Measurements from ENCODE around the gene SAMMSON.

SAMMSON gene

GRCh38 chr3:70020906-70021660 lies 21.6 kb downstream of the SAMMSON start:
- DNase-seq, result no peak

GRCh38 chr3:70028361-70028760 lies 28.8 kb downstream of the SAMMSON start:
- DNase-seq, result no peak

GRCh38 chr3:70038693-70039092 lies 39.2 kb downstream of the SAMMSON start:
- no peak for DNase-seq

GRCh38 chr3:70040386-70040785 lies 40.9 kb downstream of the SAMMSON start:
- DNase-seq, result no peak

GRCh38 chr3:70042641-70043040 lies 43.1 kb downstream of the SAMMSON start:
- DNase-seq, result no peak

- no peak for DNase-seq
These were observed 50.2 kb downstream of the SAMMSON start for GRCh38 chr3:70049761-70050160.

- no peak for DNase-seq
These were observed 53.8 kb downstream of the SAMMSON start for GRCh38 chr3:70053293-70053692.

- no peak for DNase-seq
These were observed 56.5 kb downstream of the SAMMSON start for GRCh38 chr3:70056081-70056480.

GRCh38 chr3:70057426-70057825 lies 57.9 kb downstream of the SAMMSON start:
- no peak for DNase-seq

GRCh38 chr3:70061096-70061495 lies 61.6 kb downstream of the SAMMSON start:
- DNase-seq, result no peak

- DNase-seq, result peak; percentile 11
These were observed 64.8 kb downstream of the SAMMSON start for GRCh38 chr3:70064194-70064779.

- DNase-seq, result no peak
These were observed 66.2 kb downstream of the SAMMSON start for GRCh38 chr3:70065696-70066253.

- DNase-seq, result no peak
These were observed 68.5 kb downstream of the SAMMSON start for GRCh38 chr3:70067860-70068521.

- DNase-seq, result no peak
These were observed 70.0 kb downstream of the SAMMSON start for GRCh38 chr3:70069557-70069956.

GRCh38 chr3:70071138-70071537 lies 71.6 kb downstream of the SAMMSON start:
- DNase-seq, result no peak

- DNase-seq, result no peak
These were observed 72.6 kb downstream of the SAMMSON start for GRCh38 chr3:70072180-70072579.

GRCh38 chr3:70072754-70073153 lies 73.2 kb downstream of the SAMMSON start:
- DNase-seq, result no peak

- no peak for DNase-seq
These were observed 75.6 kb downstream of the SAMMSON start for GRCh38 chr3:70075101-70075500.

- DNase-seq, result no peak
These were observed 76.9 kb downstream of the SAMMSON start for GRCh38 chr3:70076396-70076795.

- DNase-seq, result no peak
These were observed 79.2 kb downstream of the SAMMSON start for GRCh38 chr3:70078778-70079177.

- DNase-seq, result no peak
These were observed 86.1 kb downstream of the SAMMSON start for GRCh38 chr3:70085613-70086012.

GRCh38 chr3:70086336-70086735 lies 86.8 kb downstream of the SAMMSON start:
- DNase-seq, result no peak

GRCh38 chr3:70090322-70090913 lies 90.9 kb downstream of the SAMMSON start:
- DNase-seq, result no peak
